ENCODE measurements around the gene MIA. TPM values are rescaled to one million over a fixed set of nuclear protein-coding genes. Genes with fewer than 3 reads are reported as not detected.
A peak's percentile ranks its signal among the peaks of the same experiment; 100 is the strongest.
"Not testable (repeated sequence)": the region's sequence is repeated elsewhere in the genome, so short reads cannot be mapped to it uniquely, and the experiment has no call there.

MIA gene
- total RNA-seq, 2 donors from 2014 or later: not detected

DNA sequence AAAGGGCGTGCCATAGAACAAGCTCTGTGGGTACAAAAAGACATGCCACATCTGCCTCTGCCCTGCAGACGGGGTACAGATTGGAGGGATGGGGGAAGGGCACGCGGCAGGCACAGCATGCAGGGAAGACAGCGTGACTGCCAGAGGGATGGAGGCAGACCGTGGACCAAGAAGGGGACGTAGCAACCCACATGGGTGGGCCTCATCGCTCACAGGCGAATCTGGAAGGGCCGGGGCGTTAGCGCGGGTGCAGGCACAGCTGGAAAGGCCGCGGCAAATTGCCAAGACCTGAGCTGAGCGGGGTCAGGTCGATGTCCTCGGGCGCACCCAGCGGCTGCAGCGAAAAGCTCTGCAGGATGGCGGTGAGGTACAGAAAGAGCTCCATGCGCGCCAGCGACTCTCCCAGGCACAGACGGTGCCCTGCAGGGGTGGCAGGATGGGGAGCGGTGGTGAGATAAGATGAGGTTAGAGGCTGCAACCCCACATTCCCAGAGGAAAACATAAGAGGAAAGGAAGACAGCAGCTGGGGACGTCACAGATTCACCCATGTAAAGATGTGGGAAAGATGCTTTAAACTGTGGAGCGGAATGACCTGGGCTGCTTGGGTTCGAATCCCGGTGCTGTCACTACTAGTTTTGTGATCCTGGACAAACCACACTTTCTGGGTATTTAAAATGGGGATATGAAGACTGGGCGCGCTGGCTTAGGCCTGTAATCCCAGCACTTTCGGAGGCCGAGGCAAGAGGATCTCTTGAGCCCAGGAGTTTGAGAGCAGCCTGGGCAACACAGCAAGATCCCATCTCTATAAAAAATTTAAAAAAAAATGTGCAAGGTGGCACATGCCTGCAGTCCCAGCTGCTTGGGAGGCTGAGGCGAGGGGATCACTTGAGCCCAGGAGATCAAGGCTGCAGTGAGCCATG is 43.4 kb downstream of the MIA start:
- H3K4me1 Mint-ChIP-seq: peaks cover 31% of the 10 kb centered on the region
- not testable (repeated sequence) for H3K36me3 Mint-ChIP-seq (ENCODE audit: low read depth); H3K9me3 ChIP-seq (ENCODE audit: control insufficient read depth, low read length, poor library complexity, severe bottlenecking); H3K27me3 Mint-ChIP-seq
- peak; percentile 59 to 67 (median 67) for DNase-seq
- H3K27ac Mint-ChIP-seq: peak overlapping the region; percentile 94
- ATAC-seq: peak; percentile 92
- H3K4me3 Mint-ChIP-seq: peak overlapping the region; percentile 91

GRCh38 chr19:40819479-40820234 is 44.3 kb downstream of the MIA start:
- peak overlapping the region; percentile 94 for H3K27ac Mint-ChIP-seq
- not testable (repeated sequence) for H3K36me3 Mint-ChIP-seq (ENCODE audit: low read depth); H3K4me3 Mint-ChIP-seq; H3K27me3 Mint-ChIP-seq; H3K9me3 ChIP-seq (ENCODE audit: control insufficient read depth, low read length, poor library complexity, severe bottlenecking)
- peaks cover 29% of the 10 kb centered on the region for H3K4me1 Mint-ChIP-seq
- DNase-seq: peak; percentile 40 to 60 (median 44)
- ATAC-seq: peak; percentile 38

GRCh38 chr19:40822161-40822560 is 46.8 kb downstream of the MIA start:
- ATAC-seq: no peak
- DNase-seq: no peak
- Mint-ChIP-seq H3K36me3 (ENCODE audit: low read depth) (peaks cover 2% of the 10 kb centered on the region), H3K27ac (no peak overlapping the region), H3K4me1 (peaks cover 39% of the 10 kb centered on the region), H3K27me3 (no peaks in the 10 kb centered on the region), H3K4me3 (no peak overlapping the region)
- no peaks in the 10 kb centered on the region for H3K9me3 ChIP-seq (ENCODE audit: control insufficient read depth, low read length, poor library complexity, severe bottlenecking)

DNA sequence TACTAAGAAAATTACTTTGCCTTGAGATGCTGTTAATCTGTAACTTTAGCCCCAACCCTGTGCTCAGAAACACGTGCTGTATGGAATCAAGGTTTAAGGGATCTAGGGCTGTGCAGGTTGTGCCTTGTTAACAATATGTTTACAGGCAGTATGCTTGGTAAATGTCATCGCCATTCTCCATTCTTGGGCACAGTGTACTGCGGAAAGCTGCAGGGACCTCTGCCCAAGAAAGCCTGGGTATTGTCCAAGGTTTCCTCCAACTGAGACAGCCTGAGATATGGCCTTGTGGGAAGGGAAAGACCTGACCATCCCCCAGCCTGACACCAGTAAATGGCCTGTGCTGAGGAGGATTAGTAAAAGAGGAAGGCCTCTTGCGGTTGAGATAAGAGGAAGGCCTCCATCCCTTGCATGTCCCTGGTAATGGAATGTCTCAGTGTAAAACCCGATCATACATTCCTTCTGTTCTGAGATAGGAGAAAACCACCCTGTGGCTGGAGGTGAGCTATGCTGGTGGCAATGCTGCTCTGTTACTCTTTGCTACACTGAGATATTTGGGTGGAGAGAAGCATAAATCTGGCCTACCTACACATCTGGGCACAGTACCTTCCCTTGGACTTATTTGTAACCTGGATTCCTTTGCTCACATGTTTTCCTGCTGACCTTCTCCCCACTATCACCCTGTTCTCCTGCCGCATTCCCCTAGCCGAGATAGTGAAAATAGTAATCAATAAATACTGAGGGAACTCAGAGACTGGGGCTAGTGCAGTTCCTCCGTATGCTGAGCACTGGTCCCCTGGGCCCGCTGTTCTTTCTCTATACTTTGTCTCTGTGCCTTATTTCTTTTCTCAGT is 47.6 kb downstream of the MIA start:
- H3K36me3 Mint-ChIP-seq (ENCODE audit: low read depth); ATAC-seq; H3K27me3 Mint-ChIP-seq; H3K4me3 Mint-ChIP-seq; DNase-seq; H3K9me3 ChIP-seq (ENCODE audit: control insufficient read depth, low read length, poor library complexity, severe bottlenecking): not testable (repeated sequence)
- Mint-ChIP-seq H3K4me1 (peaks cover 38% of the 10 kb centered on the region), H3K27ac (peak overlapping the region; percentile 39)

- H3K4me1 Mint-ChIP-seq: peaks cover 23% of the 10 kb centered on the region
- not testable (repeated sequence) for H3K4me3 Mint-ChIP-seq; ATAC-seq; H3K9me3 ChIP-seq (ENCODE audit: control insufficient read depth, low read length, poor library complexity, severe bottlenecking); H3K27me3 Mint-ChIP-seq; H3K36me3 Mint-ChIP-seq (ENCODE audit: low read depth); DNase-seq
- peak overlapping the region; percentile 8 for H3K27ac Mint-ChIP-seq
These were observed 49.6 kb downstream of the MIA start for GRCh38 chr19:40824916-40825315.

GRCh38 chr19:40825460-40826095 is 50.3 kb downstream of the MIA start:
- not testable (repeated sequence) for DNase-seq; H3K9me3 ChIP-seq (ENCODE audit: control insufficient read depth, low read length, poor library complexity, severe bottlenecking); H3K4me3 Mint-ChIP-seq; ATAC-seq; H3K27me3 Mint-ChIP-seq; H3K36me3 Mint-ChIP-seq (ENCODE audit: low read depth)
- Mint-ChIP-seq H3K27ac (peak overlapping the region; percentile 8), H3K4me1 (peaks cover 23% of the 10 kb centered on the region)

DNA sequence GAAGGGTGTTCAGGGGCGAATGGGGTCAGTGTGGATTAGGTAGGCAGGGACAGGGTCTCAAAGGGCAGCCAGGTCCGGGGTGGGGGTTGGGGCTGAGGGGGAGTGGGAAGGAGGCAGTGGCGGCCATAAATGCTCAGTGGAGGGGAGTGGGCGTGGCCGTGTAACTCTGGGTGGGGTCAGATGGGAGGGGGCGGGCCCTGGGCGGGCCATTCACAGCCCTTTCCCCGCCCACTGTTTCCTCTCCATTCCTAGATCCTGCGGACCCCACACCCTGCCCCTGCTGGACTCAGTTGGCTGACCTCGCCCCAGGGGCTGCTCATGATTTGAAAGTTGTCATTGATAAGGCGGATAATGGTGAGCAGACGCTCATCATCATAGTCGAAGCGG is 51.0 kb downstream of the MIA start:
- H3K9me3 ChIP-seq (ENCODE audit: control insufficient read depth, low read length, poor library complexity, severe bottlenecking); DNase-seq; H3K27me3 Mint-ChIP-seq; ATAC-seq; H3K36me3 Mint-ChIP-seq (ENCODE audit: low read depth): not testable (repeated sequence)
- H3K27ac Mint-ChIP-seq: peak overlapping the region; percentile 8
- peak overlapping the region; percentile 55 for H3K4me3 Mint-ChIP-seq
- peaks cover 23% of the 10 kb centered on the region for H3K4me1 Mint-ChIP-seq

- H3K9me3 ChIP-seq (ENCODE audit: control insufficient read depth, low read length, poor library complexity, severe bottlenecking); H3K36me3 Mint-ChIP-seq (ENCODE audit: low read depth); H3K27me3 Mint-ChIP-seq: not testable (repeated sequence)
- peak; percentile 95 for ATAC-seq
- Mint-ChIP-seq H3K4me3 (peak overlapping the region; percentile 13), H3K27ac (peak overlapping the region; percentile 8), H3K4me1 (peaks cover 21% of the 10 kb centered on the region)
- DNase-seq: peak in 2 of 3 donors; percentile 53 to 54
These were observed 51.5 kb downstream of the MIA start for GRCh38 chr19:40826699-40827385.

Other genes starting within 250 kb of the MIA start
- gene SHKBP1, start 198.6 kb upstream of the MIA start, total RNA-seq: 100 to 1,000 TPM; 124 to 141 TPM
- gene LTBP4, start 174.2 kb upstream of the MIA start, total RNA-seq: 100 to 1,000 TPM; 198 to 230 TPM
- gene NUMBL, start 84.9 kb upstream of the MIA start, total RNA-seq: 1 to 10 TPM; 5.7 to 7.5 TPM
- 10 to 100 TPM; 25.1 to 35.6 TPM for gene COQ8B, start 58.6 kb upstream of the MIA start, total RNA-seq
- 1 to 10 TPM; 6.5 to 8.3 TPM for gene ITPKC, start 58.4 kb upstream of the MIA start, total RNA-seq
- 1 to 10 TPM; 6.7 to 7.8 TPM for gene ACTMAP, start 25.0 kb upstream of the MIA start, total RNA-seq
- gene SNRPA, start 24.3 kb upstream of the MIA start, total RNA-seq: 10 to 100 TPM; 67.3 to 81.8 TPM
- 10 to 100 TPM; 52.4 to 55.4 TPM for gene RAB4B, start 2.7 kb downstream of the MIA start, total RNA-seq
- 100 to 1,000 TPM; 112 to 131 TPM for gene EGLN2, start 23.7 kb downstream of the MIA start, total RNA-seq
- gene CYP2A6, start 74.9 kb downstream of the MIA start, total RNA-seq: not detected
- not detected for gene CYP2A7, start 106.7 kb downstream of the MIA start, total RNA-seq
- not detected for gene CYP2B6, start 215.8 kb downstream of the MIA start, total RNA-seq

Data from T-helper 17 cell (primary cell).